Breast epithelium (tissue), 4 donors: Measurements from ENCODE around the gene LIX1L. TPM values are rescaled to one million over a fixed set of nuclear protein-coding genes. Genes with fewer than 3 reads are reported as not detected.

Source experiments
- DNase-seq, 2 donors: peaks; one replicate each; pipeline ENCODE4 v3.0.0-alpha.2; 2019; ENCODE audit warnings: low spot score in 2 of 2
- H3K27ac ChIP-seq, 2 donors: fragments of 200-600 bp; sonication (generic) in 1 of 2; one replicate each; pipeline ENCODE4 v1.5.1; 2016 to 2019; ENCODE audit warnings: mild to moderate bottlenecking in 1 of 2
- H3K27me3 ChIP-seq, 2 donors: fragments of 200-600 bp; sonication (generic) in 1 of 2; one replicate each; pipeline versions ENCODE4 v1.5.1 to v1.6.0; 2017 to 2019; ENCODE audit warnings: control low read depth in 1 of 2, mild to moderate bottlenecking in 1 of 2
- H3K36me3 ChIP-seq: fragments of 200-600 bp; one replicate; pipeline ENCODE4 v1.5.1; 2019
- H3K4me1 ChIP-seq, 2 donors: fragments of 200-600 bp; sonication (generic); one replicate each; pipeline ENCODE4 v1.5.1; 2016 to 2019; ENCODE audit warnings: control low read depth in 1 of 2
- H3K4me3 ChIP-seq, 3 donors: fragments of 200-600 bp; sonication (generic); 1 replicate in 2 of 3; 2 replicates in 1 of 3; pipeline ENCODE4 v1.5.1; 2016 to 2019; ENCODE audit warnings: mild to moderate bottlenecking in 3 of 3, moderate library complexity in 2 of 3
- H3K9me3 ChIP-seq, 2 donors: fragments of 200-600 bp; sonication (generic) in 1 of 2; one replicate each; pipeline ENCODE4 v1.5.1; 2016 to 2019; ENCODE audit warnings: control low read depth in 1 of 2
- CTCF ChIP-seq, 3 donors: fragments of 450-650 bp; IDR thresholded peaks; one replicate each; pipeline ENCODE4 v1.5.1; 2016 to 2017; ENCODE audit warnings: antibody characterized with exemption in 3 of 3, mild to moderate bottlenecking in 3 of 3, moderate library complexity in 3 of 3
- POLR2A ChIP-seq: fragments of 450-650 bp; IDR thresholded peaks from one replicate; pipeline ENCODE4 v1.6.1; 2016; ENCODE audit warnings: antibody characterized with exemption, mild to moderate bottlenecking, moderate library complexity
- POLR2AphosphoS5 ChIP-seq, 3 donors: sonication (generic); formaldehyde crosslinking; IDR thresholded peaks; one replicate each; pipeline ENCODE4 v1.6.1; 2017; ENCODE audit warnings: antibody characterized with exemption in 3 of 3
- intact Hi-C: fragments of 100-400 bp; cut with DNase I; formaldehyde crosslinking; loops from one replicate; pipeline ENCODE4 v1.15.1; 2023; ENCODE audit warnings: low total_unique reads
- total RNA-seq, 3 donors: library from RNA; depleted of rRNA; stranded (reverse); fragments of >200 nt; gene quantifications; one replicate each; pipeline ENCODE4 v1.1.0, GENCODE V29; 2016

The LIX1L gene
- total RNA-seq, 3 donors from 2014 or later: 18.1 to 28.5 (median 21.8) TPM

GRCh38 chr1:145982010-145982723, 24.4 kb upstream of the LIX1L start:
- Histone ChIP-seq H3K36me3 (no peaks in the 10 kb centered on the region), H3K4me3 (peak overlapping the region in 1 of 3 donors; percentile 9), H3K27me3 (no peaks in the 10 kb centered on the region), H3K27ac (peak overlapping the region; percentile 95 to 97), H3K4me1 (peaks cover 22 to 34% of the 10 kb centered on the region in 2 donors), H3K9me3 (no peaks in the 10 kb centered on the region)
- peak in 1 of 2 donors; percentile 31 for DNase-seq
- intact Hi-C loops: no loop called here
- no peak for TF ChIP-seq CTCF (IDR thresholded peaks at IDR 0.05)
- TF ChIP-seq POLR2AphosphoS5 (IDR thresholded peaks at IDR 0.05): peak in 1 of 3 donors; percentile 60
- no peak for TF ChIP-seq POLR2A

DNA sequence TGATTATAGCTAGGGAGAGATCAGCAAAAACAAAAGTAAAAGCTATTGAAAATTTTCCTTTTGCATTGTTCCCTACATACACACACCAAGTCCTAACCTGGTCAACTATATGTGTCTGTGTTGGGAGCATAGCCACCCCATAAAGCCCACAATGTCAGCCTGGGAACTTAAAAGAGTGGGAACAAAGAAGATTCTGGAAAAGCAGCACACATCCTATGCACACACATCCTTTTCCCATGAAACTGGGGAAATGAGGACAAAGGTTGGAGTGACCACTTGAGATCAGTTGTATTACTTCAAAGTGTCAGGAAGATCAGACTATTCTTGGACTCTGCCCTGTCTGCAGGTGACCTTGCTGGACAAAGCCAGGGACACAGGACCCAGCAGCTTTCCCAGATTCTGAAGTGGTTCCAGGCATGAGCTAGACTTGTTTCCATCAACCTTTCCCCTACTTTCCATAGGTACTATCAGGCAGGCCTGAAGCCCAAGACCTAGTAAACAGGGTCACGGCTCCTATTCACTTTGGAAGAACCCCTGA, 22.7 kb upstream of the LIX1L start:
- peak overlapping the region in 1 of 3 donors; percentile 44 for H3K4me3 ChIP-seq
- intact Hi-C loops: no loop called here
- H3K27ac ChIP-seq: peak overlapping the region; percentile 95 to 97
- H3K27me3 ChIP-seq: no peaks in the 10 kb centered on the region
- no peaks in the 10 kb centered on the region for H3K9me3 ChIP-seq
- no peaks in the 10 kb centered on the region for H3K36me3 ChIP-seq
- TF ChIP-seq POLR2AphosphoS5 (IDR thresholded peaks at IDR 0.05) (no peak), POLR2A (no peak), CTCF (IDR thresholded peaks at IDR 0.05) (no peak)
- peaks cover 17 to 34% of the 10 kb centered on the region in 2 donors for H3K4me1 ChIP-seq
- DNase-seq: peak in 1 of 2 donors; percentile 36

DNA sequence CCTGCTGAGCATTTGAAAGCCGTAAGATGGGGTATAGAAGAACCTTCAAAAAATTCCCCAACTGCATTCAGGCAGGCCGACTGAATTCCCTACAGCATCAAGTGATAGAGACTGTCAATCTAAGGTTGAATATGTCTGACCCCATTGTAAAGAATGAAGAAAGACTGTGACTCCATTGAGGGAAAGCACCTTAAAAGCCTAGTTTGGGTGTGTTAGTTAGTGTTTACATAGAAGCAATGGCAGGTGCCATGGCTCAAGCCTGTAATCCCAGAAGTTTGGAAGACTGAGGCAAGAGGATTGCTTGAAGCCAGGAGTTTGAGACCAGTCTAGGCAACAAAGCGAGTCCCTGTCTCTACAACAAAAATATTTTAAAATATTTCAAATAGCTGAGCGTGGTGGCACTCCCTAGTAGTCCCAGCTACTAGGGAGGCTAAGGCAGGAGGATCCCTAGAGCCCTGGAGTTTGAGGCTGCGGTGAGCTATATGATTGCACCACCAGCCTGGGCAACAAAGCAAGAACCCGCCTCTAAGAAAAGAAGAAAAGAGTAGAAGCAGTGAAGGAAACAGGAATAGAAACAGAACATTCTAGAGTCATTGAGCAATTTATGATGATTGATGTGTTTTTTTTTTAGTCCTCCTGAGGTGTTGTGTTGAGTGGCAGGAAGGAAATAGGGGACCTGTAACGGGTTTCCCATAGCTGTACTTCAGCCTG, 22.1 kb upstream of the LIX1L start:
- Histone ChIP-seq H3K4me1 (peaks cover 17 to 34% of the 10 kb centered on the region in 2 donors), H3K4me3 (peak overlapping the region in 2 of 3 donors; percentile 14 to 44)
- intact Hi-C loops: no loop called here

DNA sequence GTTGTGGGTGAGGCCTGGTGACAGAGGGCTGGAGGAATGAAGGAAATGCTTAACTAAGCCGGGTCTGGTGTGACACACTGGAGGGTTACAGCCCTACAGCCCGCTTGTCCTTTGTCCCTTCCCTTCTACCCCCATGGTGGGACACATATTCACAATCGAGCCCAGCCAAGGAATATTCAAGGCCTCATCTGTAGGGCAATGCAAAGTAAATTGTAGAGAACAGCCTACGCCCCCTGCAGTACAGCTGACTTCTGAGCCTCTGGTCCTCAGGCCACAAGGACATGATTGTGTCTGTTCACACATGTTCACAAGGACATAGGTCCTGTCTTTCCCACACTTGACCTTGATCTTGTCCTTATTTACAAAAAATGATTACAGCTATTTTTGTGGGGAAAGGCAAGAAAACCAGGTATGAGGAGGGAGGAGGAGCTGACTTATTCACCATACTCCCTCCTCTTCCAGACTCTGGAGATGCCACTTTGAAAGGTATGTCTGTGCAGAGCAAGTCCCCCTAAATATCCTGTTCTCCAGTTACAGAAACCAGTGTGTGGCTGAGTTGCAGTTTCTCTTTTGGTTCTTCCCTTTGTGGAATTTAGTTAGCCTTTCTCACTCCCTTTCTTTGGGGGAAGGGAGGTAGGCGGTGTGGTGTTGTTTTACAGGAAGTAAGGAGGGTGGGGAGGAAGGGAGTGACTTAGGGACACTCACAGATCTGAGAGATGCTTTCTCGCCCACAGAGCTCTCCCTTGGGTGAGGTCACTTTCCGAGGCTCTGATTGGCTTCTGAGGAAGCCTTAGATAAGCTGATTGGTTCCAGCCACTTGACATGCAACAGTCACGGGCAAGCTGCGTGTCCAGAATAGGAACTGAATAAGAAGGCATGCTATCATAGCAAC, 21.3 kb upstream of the LIX1L start:
- H3K9me3 ChIP-seq: no peaks in the 10 kb centered on the region
- H3K27me3 ChIP-seq: no peaks in the 10 kb centered on the region
- TF ChIP-seq CTCF (IDR thresholded peaks at IDR 0.05) (no peak), POLR2A (peak; percentile 35), POLR2AphosphoS5 (IDR thresholded peaks at IDR 0.05) (peak; percentile 73 to 91 (median 84))
- H3K4me3 ChIP-seq: peak overlapping the region; percentile 8 to 55 (median 14)
- peaks cover 17 to 34% of the 10 kb centered on the region in 2 donors for H3K4me1 ChIP-seq
- intact Hi-C loops: no loop called here
- peak; percentile 76 to 98 for DNase-seq
- peak overlapping the region; percentile 95 to 97 for H3K27ac ChIP-seq
- no peaks in the 10 kb centered on the region for H3K36me3 ChIP-seq

More for the DNA sequence above, 22.1 kb upstream of the LIX1L start:
- no peaks in the 10 kb centered on the region for H3K9me3 ChIP-seq
- no peaks in the 10 kb centered on the region for H3K27me3 ChIP-seq
- DNase-seq: no peak
- H3K27ac ChIP-seq: peak overlapping the region; percentile 95 to 97
- no peaks in the 10 kb centered on the region for H3K36me3 ChIP-seq
- TF ChIP-seq POLR2AphosphoS5 (IDR thresholded peaks at IDR 0.05) (no peak), POLR2A (no peak), CTCF (IDR thresholded peaks at IDR 0.05) (no peak)
